Spleen (tissue), 11 donors: Measurements from ENCODE around the gene MARCHF2. TPM values are rescaled to one million over a fixed set of nuclear protein-coding genes. Genes with fewer than 3 reads are reported as not detected.
A peak's percentile ranks its signal among the peaks of the same experiment; 100 is the strongest.

Source experiments
- DNase-seq: peaks from one replicate; pipeline ENCODE4 v3.0.0-alpha.2; 2020
- H3K27ac ChIP-seq, 8 donors: fragments of 200-600 bp; sonication (generic) in 7 of 8; 1 replicate in 4 of 8; 2 replicates in 4 of 8; pipeline versions ENCODE4 v1.5.0 to v1.8.0; 2016 to 2021; ENCODE audit warnings: inconsistent platforms in 4 of 8, mild to moderate bottlenecking in 4 of 8, moderate library complexity in 1 of 8
- H3K27me3 ChIP-seq, 7 donors: fragments of 200-600 bp; sonication (generic) in 6 of 7; replicated peaks in 1 of 7; 1 replicate in 4 of 7; 2 replicates in 3 of 7; pipeline versions ENCODE4 v1.5.0 to v1.8.0; 2016 to 2021; ENCODE audit warnings: inconsistent platforms in 3 of 7, mild to moderate bottlenecking in 1 of 7
- H3K36me3 ChIP-seq, 6 donors: fragments of 200-600 bp; sonication (generic) in 5 of 6; 1 replicate in 4 of 6; 2 replicates in 2 of 6; pipeline versions ENCODE4 v1.5.0 to v1.8.0; 2016 to 2021; ENCODE audit warnings: inconsistent platforms in 2 of 6
- H3K4me1 ChIP-seq, 6 donors: fragments of 200-600 bp; sonication (generic) in 5 of 6; 1 replicate in 3 of 6; 2 replicates in 3 of 6; pipeline versions ENCODE4 v1.5.0 to v1.8.0; 2016 to 2021; ENCODE audit warnings: inconsistent platforms in 3 of 6
- H3K4me3 ChIP-seq, 8 donors: fragments of 200-600 bp; sonication (generic) in 7 of 8; 1 replicate in 4 of 8; 2 replicates in 4 of 8; pipeline versions ENCODE4 v1.5.0 to v1.8.0; 2016 to 2021; ENCODE audit warnings: inconsistent platforms in 4 of 8, mild to moderate bottlenecking in 4 of 8, moderate library complexity in 2 of 8
- H3K9me3 ChIP-seq, 8 donors: fragments of 200-600 bp; sonication (generic) in 7 of 8; 1 replicate in 4 of 8; 2 replicates in 4 of 8; pipeline versions ENCODE4 v1.5.0 to v1.8.0; 2016 to 2021; ENCODE audit warnings: inconsistent platforms in 4 of 8
- POLR2A ChIP-seq, 3 donors: fragments of 450-650 bp; IDR thresholded peaks; one replicate each; pipeline ENCODE4 v1.5.1; 2017; ENCODE audit warnings: antibody characterized with exemption in 3 of 3, mild to moderate bottlenecking in 1 of 3
- POLR2AphosphoS5 ChIP-seq, 3 donors: sonication (generic); formaldehyde crosslinking; IDR thresholded peaks; one replicate each; pipeline ENCODE4 v1.5.1; 2017; ENCODE audit warnings: antibody characterized with exemption in 3 of 3
- WGBS, 5 donors: extraction: QIAGEN DNeasy Blood & Tissue Kit in 3 of 5; methylation state at CpG; one replicate each; pipeline versions ENCODE4 v1.1.5 to v1.1.7; 2013 to 2018; 5-methylcytosine and 5-hydroxymethylcytosine counted together
- intact Hi-C: fragments of 100-400 bp; cut with DNase I; formaldehyde crosslinking; loops from one replicate; pipeline ENCODE4 v1.15.0; 2023; ENCODE audit warnings: low total_unique reads
- polyA plus RNA-seq, 3 donors: library from polyadenylated mRNA; stranded (reverse); fragments of 200-250 nt; gene quantifications; one replicate each; pipeline ENCODE4 v1.2.1, GENCODE V29; 2013
- total RNA-seq, 7 donors: library from RNA; depleted of rRNA in 3 of 7; stranded (reverse); fragments of >200 nt in 3 of 7; fragmentation: NEBNext Ultra II Directional in 4 of 7; extraction: Animal tissue kit (Norgen Biotek cat#: 25700) in 4 of 7; gene quantifications; one replicate each; pipeline versions ENCODE4 v1.1.0 to v1.2.1, GENCODE V29; 2016 to 2021
- TF ChIP-seq, protein P1 (sequence below), 11 experiments: fragments of 200-600 bp in 7 of 11; fragments of 450-650 bp in 4 of 11; sonication (generic) in 4 of 11; IDR thresholded peaks in 8 of 11; conservative IDR thresholded peaks in 3 of 11; 1 replicate in 7 of 11; 2 replicates in 4 of 11; pipeline versions ENCODE4 v1.4.0 to v1.8.0; 2016 to 2021; ENCODE audit warnings: antibody characterized with exemption in 11 of 11, inconsistent platforms in 4 of 11, mild to moderate bottlenecking in 1 of 11
- donor health status: healthy with polysubstance abuse.
- donor health status: DM: no; HTN: no; CAD: no; lungs with moderate emphysema.
- donor health status: DM: no; HTN: no; CAD: no.
- donor health status: Bipolar disorder and iron deficiency.
- donor health status: healthy.
- donor health status: DM: no; HTN: no; CAD: no.
- donor health status: DM: yes; HTN: yes; CAD: no.

MARCHF2 gene
- total and polyA plus RNA-seq, 10 donors: 33.4 to 212 (median 67.2) TPM

DNA sequence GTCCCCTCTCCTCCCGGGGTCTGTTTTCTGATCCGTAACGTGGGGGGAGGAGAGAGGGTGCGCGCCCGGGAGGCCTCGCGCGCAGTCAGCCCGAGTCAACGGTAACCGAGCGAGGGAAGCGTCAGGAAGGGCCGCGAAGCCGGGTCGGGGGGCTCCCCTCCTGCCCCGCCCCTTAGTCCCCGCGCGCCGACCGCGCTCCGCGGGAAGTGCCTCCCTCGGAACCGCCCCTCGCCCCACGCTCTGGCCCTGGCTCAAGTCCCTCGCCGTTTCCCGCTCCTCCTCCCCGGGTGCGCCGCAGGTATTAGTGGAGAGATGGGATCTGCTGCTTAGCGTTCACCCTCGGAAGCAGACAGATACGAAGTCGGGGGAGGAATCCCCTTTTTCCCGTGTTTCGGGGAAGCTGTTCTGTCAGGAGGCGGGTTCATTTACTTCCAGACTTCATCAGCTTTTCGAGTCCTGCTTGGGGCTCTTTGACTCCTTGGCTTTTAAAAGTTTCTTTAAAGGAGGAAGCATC is 32.4 kb downstream of the MARCHF2 start:
- Histone ChIP-seq H3K4me3 (peak overlapping the region; percentile 87 to 100 (median 92)), H3K9me3 (no peaks in the 10 kb centered on the region), H3K27me3 (no peaks in the 10 kb centered on the region), H3K4me1 (peaks cover 33 to 61% (median 55%) of the 10 kb centered on the region in 6 donors), H3K36me3 (peaks cover 0 to 19% (median 0%) of the 10 kb centered on the region in 6 donors), H3K27ac (peak overlapping the region; percentile 96 to 98 (median 97))
- TF ChIP-seq POLR2AphosphoS5 (IDR thresholded peaks at IDR 0.05) (peak in 2 of 3 donors; percentile 39 to 44), POLR2A (IDR thresholded peaks at IDR 0.05) (no peak)
- TF ChIP-seq, protein P1, sequence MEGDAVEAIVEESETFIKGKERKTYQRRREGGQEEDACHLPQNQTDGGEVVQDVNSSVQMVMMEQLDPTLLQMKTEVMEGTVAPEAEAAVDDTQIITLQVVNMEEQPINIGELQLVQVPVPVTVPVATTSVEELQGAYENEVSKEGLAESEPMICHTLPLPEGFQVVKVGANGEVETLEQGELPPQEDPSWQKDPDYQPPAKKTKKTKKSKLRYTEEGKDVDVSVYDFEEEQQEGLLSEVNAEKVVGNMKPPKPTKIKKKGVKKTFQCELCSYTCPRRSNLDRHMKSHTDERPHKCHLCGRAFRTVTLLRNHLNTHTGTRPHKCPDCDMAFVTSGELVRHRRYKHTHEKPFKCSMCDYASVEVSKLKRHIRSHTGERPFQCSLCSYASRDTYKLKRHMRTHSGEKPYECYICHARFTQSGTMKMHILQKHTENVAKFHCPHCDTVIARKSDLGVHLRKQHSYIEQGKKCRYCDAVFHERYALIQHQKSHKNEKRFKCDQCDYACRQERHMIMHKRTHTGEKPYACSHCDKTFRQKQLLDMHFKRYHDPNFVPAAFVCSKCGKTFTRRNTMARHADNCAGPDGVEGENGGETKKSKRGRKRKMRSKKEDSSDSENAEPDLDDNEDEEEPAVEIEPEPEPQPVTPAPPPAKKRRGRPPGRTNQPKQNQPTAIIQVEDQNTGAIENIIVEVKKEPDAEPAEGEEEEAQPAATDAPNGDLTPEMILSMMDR (IDR thresholded peaks at IDR 0.05 in 8 of 11, conservative IDR thresholded peaks at IDR 0.05 in 3 of 11): no peak
- intact Hi-C loops: no loop called here
- peak; percentile 90 for DNase-seq
- WGBS, 5 donors: 0 to 3% (median 1%) methylated on average over 13 to 45 of the region's 45 CpGs

- DNase-seq: no peak
- WGBS, 5 donors: 26 to 41% (median 34%) methylated on average over 16 of the region's 16 CpGs
- Histone ChIP-seq H3K27me3 (no peaks in the 10 kb centered on the region), H3K4me3 (peak overlapping the region; percentile 87 to 100 (median 92)), H3K27ac (peak overlapping the region in 7 of 8 donors; percentile 96 to 98 (median 97)), H3K9me3 (no peaks in the 10 kb centered on the region), H3K36me3 (peaks cover 0 to 25% (median 0%) of the 10 kb centered on the region in 6 donors), H3K4me1 (peaks cover 33 to 67% (median 61%) of the 10 kb centered on the region in 6 donors)
- TF ChIP-seq POLR2A (IDR thresholded peaks at IDR 0.05): no peak
- TF ChIP-seq POLR2AphosphoS5 (IDR thresholded peaks at IDR 0.05): no peak
- TF ChIP-seq, protein P1 (IDR thresholded peaks at IDR 0.05 in 8 of 11, conservative IDR thresholded peaks at IDR 0.05 in 3 of 11): no peak
- intact Hi-C loops: no loop called here
Measured at GRCh38 chr19:8446061-8446709, 33.1 kb downstream of the MARCHF2 start.

DNA sequence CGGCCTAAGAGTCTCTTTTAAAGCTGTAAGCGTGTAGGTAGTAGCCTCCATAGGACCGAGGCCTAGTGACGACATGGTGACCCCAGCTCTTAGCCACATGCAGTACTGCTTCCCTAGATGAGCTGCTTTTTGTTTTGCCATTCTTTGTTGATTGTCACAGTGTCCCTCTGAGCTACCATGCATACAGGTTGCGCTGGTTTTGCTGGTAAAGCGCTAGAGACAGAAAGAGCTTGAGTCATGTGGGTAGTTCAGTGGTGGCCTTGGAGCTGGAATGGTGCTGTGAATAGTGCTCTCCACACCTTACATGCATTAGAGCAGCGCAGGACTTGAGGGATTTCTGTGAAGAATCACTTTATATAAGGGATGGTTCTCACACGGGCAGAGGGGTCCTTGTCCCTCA is 36.7 kb downstream of the MARCHF2 start:
- H3K27ac ChIP-seq: peak overlapping the region in 1 of 8 donors; percentile 50

More for the DNA sequence above, 36.7 kb downstream of the MARCHF2 start:
- Histone ChIP-seq H3K4me3 (peak overlapping the region in 1 of 8 donors; percentile 22), H3K27me3 (no peaks in the 10 kb centered on the region), H3K4me1 (peaks cover 66 to 93% (median 89%) of the 10 kb centered on the region in 6 donors), H3K36me3 (peaks cover 0 to 53% (median 6%) of the 10 kb centered on the region in 6 donors), H3K9me3 (no peaks in the 10 kb centered on the region)
- intact Hi-C loops: no loop called here
- DNase-seq: no peak
- WGBS, 5 donors: 60 to 91% (median 74%) methylated on average over 5 to 8 of the region's 8 CpGs
- TF ChIP-seq POLR2AphosphoS5 (IDR thresholded peaks at IDR 0.05) (no peak), POLR2A (IDR thresholded peaks at IDR 0.05) (no peak)
- TF ChIP-seq, protein P1 (IDR thresholded peaks at IDR 0.05 in 8 of 11, conservative IDR thresholded peaks at IDR 0.05 in 3 of 11): no peak
